GM19099 (cell line): ENCODE results near the gene ANAPC13.

ENCODE experiments used
- POLR2A ChIP-seq: IDR thresholded peaks from 3 replicates; pipeline ENCODE4 v1.6.1; 2011; ENCODE audit warnings: low read depth; ENCODE audit not compliant: insufficient read length; ENCODE audit errors: extremely low read depth

ANAPC13 gene

DNA sequence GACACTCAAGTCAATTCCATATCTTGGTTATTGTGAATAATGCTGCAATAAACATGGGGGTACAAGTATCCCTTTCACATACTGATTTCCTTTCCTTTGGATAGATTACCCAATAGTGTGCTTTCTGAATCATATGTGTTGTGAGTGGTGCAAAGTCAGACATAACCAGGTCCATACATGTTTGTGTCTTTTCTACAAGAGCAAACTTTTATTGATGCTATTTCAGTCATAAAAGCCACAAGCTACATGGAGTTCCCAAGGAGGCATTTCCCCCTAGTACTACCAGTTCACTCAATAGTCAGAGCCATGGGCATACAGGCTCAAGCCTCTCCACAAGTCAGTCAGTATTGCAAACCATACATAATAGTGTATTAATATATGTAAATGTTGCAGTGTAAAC, 10.2 kb upstream of the ANAPC13 start:
- no peak for TF ChIP-seq POLR2A

DNA sequence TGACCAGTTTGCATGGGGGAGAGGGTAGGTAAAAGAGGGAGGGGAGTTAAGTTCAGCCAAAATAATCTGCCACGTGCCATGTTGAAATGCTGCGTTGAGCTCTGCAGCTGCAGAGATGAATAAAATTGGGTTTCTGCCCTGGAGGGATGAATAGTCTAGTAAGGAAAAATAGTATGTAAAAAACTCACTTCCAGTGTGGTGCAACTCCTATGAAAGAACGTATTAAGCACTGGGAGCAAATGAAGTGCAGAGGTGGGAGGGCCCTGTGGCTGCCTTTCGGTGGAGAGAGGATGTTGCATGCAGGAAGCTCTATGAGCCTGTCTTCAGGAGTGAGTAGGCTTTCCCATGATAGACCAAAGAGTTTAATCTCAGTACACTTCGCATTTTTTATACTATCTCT, 8.7 kb upstream of the ANAPC13 start:
- TF ChIP-seq POLR2A = no peak

DNA sequence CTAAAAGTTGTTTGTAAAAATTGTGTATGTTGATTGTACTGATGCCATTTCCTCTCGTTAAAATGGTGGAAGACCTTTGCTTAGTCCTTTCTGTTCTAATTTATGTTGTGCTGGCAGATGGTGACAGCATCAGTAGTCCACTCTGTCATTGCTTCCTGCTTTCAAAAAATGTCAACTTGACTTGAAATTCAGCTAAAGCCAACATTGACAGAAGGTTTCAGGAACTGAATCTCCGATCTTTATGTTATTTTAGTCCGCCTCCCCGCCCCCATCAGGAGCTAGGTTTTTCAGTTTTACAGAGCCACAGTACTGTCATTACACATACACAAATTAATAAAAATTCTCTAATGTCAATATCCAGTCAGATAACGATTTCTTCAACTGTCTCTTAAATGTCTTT, 1.6 kb upstream of the ANAPC13 start:
- no peak for TF ChIP-seq POLR2A

DNA sequence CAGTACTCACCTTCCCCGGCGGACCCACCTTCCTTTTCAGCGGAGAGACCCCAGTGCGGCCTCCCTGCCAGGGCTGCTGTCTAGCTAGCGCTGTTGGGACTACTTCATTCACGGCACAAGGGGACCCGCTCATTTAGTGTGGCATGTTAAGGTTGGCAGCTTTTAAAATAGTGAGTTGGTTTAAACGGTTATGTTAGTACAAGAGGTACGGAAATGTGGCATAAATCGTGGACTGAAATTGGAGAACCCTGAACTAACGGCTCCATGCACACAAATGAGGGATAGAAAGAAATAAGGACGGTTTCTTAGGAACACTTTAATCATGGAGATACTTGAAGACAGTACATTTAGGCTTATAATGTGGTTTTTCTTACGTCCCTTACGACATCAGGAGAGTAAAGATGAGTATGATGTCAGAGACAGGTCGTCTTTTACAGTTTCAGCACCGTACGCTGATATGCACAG, 824 bp upstream of the ANAPC13 start:
- no peak for TF ChIP-seq POLR2A

DNA sequence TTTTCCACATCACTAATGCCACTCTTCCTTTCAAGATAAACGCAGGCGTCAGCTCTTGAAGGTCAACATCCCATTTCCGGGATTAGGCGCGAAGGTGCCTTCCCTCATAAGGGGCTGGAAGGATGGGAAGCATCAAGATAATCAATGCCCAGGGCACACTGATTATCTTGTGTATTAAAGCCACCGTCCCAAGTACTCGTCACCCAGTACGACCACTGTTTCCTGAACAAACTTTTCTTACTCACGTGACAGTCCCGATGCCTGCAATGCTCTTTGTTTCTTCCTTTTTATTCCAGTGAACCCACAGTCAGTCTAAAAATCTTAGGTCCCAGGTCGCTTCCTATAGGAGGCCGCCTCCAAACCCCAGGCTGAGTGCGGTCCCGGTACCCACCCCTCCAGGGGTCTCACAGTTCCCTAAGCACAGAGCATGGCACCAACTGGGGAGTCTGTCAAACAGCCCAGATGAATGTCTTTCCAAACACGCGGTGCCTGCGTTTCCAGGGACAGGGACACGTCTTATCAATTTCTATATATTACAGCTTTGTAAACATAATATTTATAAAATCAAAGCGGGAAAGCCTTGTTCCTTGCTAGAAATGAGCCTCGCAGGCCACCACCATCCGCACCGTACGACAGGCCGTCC, 589 bp downstream of the ANAPC13 start:
- no peak for TF ChIP-seq POLR2A

DNA sequence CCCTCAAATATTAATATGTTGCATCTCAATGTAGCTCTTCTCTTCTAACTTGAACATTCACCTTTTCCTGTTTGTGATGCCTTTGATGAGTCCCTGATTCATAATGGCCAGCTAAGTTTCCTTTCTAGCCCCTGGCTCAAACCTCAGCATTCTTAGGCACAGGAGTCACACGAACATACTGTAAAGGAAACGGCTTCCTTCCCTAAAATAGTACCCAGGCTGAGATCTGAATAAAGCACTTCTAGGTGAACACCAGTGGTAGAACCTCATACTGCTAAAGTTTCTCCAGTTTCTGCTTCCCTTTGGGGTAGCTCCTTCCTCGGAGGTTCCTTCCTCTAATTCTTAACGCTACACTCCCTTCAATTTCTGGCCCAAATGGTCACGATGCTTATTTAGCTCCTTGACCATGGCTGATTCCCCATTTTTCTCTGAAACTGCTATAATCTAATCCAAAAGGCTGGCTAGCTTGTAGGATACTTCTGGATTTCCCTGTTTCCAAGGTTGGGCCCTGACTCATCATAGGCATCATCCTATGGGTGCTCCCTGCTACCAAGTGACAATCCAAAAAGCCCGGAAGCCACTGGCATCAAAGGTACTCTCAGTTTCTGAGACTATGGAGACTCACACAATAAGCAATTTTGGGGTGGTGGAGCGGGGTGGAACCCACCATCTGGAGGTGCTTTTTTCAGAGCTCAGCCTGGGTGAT, 2.4 kb downstream of the ANAPC13 start:
- no peak for TF ChIP-seq POLR2A

DNA sequence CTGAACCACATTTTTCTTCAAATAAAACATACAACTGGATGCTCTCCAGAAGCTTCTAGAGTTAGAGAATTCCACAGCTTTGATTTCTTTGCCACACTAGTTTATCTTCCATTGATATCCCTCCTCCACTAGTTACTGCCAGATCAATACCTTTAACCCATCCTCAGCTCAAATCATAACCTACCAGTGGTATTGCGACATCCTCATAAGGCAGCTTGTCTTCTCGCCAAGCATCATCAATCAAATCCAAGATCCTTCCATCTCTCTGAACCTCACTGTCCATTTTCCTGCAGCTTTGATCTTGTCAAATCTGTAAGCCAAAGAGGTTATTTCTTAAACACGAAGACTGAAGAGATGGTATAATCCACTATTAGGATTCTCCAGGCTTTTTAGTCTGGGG, 3.2 kb downstream of the ANAPC13 start:
- no peak for TF ChIP-seq POLR2A

DNA sequence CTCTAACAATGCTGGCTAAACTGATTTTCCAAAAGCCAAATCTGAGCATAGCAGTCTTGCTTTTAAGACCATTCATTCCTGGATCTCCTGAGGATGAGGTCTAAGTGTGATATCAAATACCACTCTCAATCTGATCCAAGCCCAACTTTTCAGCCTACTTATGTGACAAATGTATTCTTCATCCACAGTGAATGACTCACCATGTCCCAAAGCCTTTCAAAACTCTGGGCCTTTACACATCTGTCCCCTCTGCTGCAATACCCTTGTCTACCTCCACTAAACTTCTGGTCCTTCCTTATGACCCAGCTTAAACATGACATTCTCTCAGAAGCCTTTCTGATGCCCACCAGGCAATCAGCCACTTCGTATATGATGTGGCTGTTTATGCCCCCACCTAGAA, 4.6 kb downstream of the ANAPC13 start:
- no peak for TF ChIP-seq POLR2A

DNA sequence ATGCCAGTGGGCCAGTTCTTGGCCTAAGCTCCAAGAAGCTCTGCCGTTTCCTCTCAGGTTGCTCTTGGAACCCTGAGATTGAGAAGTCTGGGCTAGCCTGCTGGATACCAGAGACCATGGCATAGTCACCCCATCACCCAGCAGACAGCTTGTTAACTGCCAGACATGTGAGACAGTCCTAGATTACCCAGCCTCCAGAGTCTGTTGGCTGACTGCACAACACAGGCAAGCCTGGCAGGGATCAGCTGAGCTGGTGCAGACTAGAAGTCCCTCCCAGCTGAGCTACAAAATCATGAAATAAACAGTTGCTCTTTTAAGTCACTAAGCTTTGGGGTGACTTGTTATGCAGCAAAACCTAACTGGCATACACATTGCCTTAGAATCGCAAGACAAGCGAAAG, 5.2 kb downstream of the ANAPC13 start:
- TF ChIP-seq POLR2A = no peak

DNA sequence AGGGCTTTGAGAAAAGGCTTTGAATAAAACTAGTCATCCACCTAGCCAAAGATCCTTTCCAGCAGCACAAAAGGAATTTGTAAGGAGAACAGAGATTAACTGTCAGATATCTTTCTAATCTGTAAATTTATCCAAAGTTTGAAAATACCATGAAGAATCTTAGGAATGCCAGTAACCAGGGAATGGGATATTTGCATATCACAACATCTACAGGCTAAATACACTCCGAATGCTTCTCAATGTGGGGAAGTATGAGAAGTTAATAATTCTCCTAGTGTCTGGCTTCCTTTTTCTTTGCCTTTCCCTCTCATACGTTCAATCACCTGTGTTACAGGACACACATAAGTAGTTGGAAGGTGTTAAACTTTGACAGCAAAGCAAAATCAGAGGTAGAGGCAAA, 7.8 kb downstream of the ANAPC13 start:
- no peak for TF ChIP-seq POLR2A

DNA sequence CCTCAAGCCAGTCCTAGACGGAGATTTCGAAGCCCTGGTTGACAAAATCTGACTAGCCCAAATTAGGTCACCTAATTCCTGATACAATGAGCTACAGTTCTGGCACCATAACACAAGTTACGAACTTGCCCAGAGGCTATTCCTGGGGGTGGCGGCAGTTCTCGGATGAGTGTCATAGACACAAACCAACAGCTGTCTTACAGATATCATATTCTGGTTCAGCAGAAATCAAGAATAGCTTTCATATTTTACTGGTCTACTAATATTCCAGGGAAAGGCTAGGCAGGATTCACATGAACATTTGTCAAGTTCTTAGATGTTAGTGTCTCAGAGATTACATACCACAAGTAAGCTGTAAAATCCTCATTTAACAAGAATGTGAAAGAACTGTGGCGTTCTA, 8.8 kb downstream of the ANAPC13 start:
- no peak for TF ChIP-seq POLR2A

DNA sequence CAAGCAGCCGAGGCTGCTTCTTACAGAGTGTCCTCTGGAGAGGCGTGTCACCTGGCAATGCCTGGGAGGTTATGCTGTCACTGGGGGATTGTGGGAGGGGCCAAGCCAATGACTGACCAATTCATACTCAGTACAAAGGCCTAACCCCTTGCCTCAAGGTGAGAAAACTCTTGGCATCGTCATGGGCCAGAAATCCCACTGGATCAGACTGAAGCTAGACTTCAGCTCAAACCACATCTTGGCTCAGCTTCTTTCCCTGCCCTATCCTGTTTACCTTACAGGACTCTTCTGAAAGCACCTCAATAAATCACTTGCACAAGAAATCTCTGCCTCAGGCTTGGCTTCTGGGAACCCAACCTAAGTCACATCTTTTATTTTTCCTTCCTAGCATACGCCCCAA, 9.5 kb downstream of the ANAPC13 start:
- TF ChIP-seq POLR2A = no peak

DNA sequence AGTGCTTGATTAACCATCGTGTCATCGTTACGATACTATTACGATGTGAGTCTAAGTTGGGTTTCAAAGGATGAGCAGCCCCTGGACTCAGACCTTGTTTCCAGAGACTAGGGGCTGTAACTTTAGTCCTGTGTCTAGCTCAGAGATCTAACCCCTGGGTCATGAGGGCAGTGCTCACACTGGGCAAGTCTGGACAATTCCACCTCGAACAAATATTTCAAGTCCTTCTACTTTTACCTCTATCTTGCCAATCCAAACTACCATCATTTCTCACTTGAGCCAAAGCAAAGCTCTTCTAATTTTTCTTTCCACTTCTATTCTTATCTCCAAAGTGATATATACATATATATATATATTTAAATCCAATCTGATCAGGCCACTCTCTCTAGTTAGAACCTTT, 10.8 kb downstream of the ANAPC13 start:
- no peak for TF ChIP-seq POLR2A

DNA sequence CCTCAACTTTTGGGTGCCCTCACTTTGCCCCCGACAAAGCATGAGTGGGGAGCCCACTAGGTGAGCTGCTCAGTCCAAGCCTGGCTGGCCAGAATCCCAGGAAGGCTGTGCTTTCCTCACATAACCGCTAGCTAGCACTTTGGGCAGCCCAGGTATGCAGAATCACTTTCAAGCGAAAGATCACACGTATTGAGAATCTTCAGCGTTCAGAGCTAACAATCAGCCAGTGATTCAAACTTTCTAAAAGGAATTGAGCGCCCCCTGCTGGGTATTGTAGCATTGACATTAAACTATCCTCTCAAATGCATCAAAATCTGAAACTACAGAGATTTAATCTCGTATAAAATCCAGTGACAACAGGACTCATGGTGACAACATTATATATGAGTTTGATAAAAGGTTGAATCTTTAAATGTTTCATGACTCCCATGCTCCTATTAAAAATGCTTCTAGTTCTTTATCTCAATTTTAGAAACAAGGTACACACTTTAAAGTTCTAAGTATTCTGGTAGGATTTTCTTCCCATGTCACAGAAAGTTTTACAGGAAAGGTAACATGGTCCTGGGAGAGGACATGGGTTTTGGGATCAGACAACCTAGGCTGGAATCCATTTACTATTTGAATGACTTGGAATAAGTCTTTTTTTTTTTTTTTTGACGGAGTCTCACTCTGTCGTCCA, 11.8 kb downstream of the ANAPC13 start:
- no peak for TF ChIP-seq POLR2A

DNA sequence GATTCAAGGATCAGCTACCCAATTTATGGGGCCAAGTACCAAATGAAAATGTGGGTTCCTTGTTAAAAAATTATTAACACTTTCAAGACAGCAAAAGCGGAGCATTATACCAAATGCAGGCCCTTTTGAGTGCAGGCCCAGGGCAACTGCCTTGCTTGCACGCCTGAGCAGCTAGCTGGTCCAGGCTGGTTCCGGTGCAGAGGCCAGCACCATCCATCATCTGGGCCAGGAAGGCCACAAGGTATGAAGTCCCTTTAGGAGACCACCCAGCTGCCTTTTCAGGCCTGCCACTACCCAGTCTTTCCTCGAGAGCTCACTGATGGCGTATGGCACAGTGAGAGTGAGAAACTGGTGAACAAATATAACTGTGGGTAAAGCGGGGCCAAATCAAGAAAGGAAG, 13.0 kb downstream of the ANAPC13 start:
- TF ChIP-seq POLR2A = no peak
